Smooth muscle cell of the brain vasculature (primary cell): ENCODE results near the gene ASPSCR1.
"Not testable (repeated sequence)": the region's sequence is repeated elsewhere in the genome, so short reads cannot be mapped to it uniquely, and the experiment has no call there.

Experiments used
- DNase-seq: peaks from one replicate; pipeline ENCODE4 v3.0.0-alpha.2; 2012; ENCODE audit warnings: low read depth, low spot score

The ASPSCR1 gene

DNA sequence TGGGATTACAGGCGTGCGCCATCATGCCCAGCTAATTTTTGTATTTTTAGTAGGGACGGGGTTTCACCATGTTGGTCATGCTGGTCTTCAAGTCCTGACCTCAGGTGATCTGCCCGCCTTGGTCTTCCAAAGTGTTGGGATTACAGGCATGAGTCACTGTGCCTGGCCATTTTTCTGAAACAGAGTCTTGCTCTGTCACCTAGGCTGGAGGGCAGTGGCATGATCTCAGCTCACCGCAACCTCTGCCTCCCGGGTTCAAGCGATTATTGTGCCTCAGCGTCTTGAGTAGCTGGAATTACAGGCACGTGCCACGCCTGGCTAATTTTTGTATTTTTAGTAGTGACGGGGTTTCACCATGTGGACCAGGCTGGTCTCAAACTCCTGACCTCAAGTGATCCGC is 4.1 kb downstream of the ASPSCR1 start:
- DNase-seq = not testable (repeated sequence)

GRCh38 chr17:81983011-81983638 is 5.7 kb downstream of the ASPSCR1 start:
- no peak for DNase-seq

GRCh38 chr17:81983639-81984373 is 6.4 kb downstream of the ASPSCR1 start:
- DNase-seq = no peak

GRCh38 chr17:81984773-81985410 is 7.5 kb downstream of the ASPSCR1 start:
- DNase-seq = no peak

GRCh38 chr17:81986606-81987005 is 9.2 kb downstream of the ASPSCR1 start:
- no peak for DNase-seq

- DNase-seq = no peak
These were observed 9.8 kb downstream of the ASPSCR1 start for GRCh38 chr17:81987161-81987770.

DNA sequence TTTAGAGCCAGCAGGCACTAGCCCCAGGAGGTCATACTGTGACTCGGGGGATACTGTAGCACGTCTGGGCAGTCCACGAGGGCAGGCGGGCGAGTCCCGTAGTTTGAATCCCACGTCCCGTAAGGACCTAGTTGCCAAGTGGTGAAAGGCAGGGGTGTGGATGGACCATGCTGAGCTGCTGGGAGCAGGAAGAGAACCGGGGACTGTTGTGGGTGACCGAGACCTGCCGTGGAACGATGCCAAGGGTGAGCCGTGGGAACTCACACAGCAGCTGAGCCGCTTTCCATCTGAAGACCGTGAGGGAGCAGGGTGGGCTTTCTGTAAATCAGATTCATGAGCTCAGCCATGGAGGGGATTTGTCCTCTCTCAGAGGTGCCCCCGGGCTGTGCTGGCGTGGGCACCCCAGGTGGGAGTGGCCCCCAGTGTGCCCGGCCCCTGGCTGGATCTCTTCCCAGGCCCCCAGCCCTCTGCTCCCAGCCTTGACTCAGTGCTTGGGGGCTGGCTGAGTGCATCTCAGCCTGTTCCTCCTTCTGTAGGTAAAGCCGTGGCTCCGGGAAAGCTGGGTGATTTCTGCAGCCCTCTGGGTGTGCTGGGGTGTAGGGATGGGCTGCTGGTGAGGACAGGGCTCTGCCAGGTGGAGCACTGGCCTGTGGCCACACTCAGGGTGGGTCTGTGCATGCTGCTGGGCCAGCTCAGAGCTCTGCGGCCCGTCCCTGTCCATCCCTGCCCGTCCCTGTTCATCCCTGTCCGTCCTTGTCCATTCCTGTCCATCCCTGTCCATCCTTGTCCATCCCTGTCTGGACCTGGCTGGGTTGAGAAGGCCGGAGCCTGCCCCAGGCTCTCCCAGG is 13.6 kb downstream of the ASPSCR1 start:
- no peak for DNase-seq

- DNase-seq = no peak
These were observed 14.4 kb downstream of the ASPSCR1 start for GRCh38 chr17:81991684-81992305.

DNA sequence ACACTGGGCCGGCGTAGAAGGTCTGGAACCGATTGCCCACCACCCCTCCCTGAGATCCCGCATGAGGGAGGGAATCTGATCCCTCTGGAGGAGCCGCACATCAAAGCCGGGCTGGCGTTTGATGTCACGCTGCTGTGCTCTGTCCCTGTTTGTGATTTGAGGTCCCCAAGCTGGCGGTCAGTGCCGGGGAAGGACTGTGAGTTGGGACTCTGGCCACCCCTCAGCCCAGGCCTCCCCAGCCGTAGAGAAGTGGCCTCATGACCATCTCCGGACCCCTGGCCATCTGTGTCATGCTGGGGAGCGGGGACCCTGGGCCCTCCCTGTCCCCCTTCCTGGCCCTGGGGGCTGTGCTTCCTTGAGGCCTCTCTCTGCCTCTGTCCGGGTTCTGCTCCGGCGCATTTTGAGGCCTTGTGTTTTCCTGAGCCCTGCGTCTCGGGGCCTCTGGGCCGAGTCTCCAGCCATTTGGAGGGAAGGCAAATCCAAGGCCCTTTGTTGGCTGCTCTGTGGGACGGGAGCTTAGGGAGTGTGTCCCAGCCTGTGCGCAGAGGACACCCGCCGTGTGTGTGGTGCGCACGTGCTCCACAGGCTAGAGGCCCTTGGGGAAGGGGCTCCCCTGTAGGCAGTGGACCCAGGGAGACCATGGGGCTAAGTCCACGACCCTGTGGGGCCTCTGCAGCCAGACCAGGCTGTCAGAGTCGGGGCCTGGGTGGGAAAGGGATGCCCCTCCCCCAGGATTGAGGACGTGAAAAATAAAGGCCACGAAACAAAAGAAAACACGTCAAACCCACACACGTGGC is 15.1 kb downstream of the ASPSCR1 start:
- DNase-seq = no peak

GRCh38 chr17:81993729-81994592 is 16.5 kb downstream of the ASPSCR1 start:
- DNase-seq = no peak

DNA sequence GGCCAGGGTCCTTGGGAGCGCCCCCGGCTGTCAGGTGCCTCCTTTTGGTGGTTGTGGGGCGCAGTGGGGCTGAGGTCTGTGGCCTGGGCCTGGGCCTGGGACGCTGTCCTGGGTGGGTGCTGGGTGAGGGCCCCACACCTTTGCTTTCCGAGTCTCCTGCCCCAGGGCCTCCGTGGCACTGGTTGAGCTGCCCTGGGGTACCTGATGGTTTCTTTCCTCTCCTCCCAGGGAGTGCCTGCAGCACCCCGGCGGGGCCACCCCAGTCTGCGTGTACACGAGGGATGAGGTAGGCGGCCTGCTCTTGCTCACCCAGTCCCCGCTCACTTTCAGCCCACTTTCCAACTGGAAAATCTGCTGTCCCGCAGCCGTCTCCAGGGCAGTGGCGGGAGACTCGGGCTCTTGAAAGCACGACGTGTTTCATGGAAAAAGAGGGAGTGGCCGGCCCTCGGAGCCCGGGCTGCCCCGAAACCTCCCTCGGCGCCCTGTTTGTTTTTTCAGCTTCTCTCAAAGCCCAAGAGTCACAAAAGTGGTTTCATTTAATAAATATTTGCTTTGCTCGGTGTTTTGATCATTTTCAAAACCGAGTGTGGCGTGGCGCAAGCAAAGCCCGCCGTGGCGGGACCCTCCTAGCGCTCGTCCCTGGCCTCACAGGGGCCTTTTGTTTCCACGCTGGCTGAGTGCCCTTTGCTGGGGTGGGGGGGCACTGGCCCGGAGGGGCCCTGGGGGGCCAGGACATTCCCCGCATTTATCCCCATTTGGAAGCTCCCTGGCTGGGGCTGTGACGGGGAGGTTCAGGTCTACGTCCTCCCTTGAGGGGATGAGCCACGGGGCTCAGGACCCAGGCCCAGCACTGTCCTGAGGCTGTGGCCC is 17.4 kb downstream of the ASPSCR1 start:
- DNase-seq = peak; percentile 28

DNA sequence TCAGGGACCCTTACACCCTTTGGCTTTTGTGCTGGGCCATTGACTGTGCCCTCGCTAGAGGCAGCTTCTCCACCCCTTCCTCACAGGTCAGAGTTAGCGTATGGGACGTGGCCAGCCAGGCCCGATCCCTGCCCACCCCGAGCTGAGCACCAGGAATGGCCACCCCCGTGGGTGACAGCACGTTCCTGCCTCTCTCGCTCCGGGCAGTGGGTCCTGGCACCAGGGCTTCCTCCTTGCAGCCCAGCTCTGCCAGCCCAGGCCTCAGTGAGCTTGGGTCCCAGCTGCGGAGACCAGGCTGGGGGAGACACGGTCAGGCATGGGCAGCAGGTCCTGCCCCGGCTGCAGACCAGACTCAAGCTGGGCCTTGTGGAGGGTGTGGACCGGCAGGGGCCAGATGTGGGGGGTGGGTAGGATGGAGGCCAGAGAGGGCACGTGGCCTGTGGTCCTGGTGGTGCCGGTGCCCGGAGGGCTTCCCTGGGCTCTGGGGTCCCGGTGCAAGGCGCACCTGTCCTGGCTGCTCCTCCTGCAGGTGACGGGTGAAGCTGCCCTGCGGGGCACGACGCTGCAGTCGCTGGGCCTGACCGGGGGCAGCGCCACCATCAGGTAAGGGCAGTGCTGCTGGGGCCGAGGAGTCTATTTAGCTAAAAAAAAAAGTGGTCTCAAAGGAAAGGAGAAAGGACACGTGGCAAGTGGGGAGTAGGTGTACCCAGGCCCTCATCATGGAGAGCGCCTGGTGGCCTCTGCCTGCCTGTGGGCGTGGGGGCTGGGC is 18.2 kb downstream of the ASPSCR1 start:
- no peak for DNase-seq

- no peak for DNase-seq
These were observed 18.9 kb downstream of the ASPSCR1 start for GRCh38 chr17:81996232-81996756.

DNA sequence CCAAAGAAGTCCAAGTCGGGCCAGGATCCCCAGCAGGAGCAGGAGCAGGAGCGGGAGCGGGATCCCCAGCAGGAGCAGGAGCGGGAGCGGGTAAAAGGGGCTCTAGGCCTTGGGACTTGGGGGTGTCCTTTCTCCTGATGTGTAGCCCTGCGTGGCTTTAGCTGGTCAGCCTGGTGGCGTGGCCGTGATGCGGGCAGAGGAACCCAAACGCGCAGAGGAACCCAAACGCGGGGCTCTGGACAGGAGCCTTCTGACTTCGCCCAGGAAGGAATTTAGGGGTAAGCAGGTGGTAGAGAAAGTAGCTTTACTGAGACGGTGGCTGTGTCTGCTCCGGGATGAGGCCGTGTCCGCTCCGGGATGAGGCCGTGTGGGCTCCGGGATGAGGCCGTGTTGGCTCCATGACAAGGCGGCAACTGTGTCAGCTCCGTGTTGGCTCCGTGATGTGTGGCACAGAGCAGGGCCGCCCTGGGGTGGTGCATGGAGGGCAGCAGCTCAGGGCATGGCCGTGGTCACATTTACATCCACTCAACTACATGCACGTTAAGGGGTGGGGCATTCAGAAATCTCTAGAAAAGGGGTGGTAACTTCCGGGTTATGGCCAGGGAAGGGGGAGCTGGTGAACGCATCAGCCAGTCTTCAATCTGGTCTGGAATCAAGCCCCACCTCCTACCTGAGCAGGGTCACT is 19.5 kb downstream of the ASPSCR1 start:
- no peak for DNase-seq

DNA sequence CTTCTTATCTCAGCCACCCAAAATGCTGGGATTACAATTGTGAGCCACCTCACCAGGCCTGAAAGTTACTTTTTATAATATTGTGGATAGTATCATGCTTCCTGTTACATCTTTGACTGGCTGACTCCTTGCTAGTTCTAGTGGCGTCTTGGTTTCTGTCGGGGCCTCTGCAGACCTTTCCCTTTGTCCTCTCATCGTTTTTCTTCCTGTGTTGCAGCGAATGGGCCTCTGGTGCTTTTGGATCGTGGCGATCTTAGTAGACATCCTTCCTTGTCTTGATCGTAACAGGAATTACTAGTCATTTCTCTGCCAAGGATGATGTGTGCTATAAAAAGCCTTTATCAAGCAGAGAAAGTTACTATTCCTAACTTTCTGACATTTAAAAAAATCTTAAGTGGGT is 20.8 kb downstream of the ASPSCR1 start:
- DNase-seq = no peak

- no peak for DNase-seq
These were observed 21.4 kb downstream of the ASPSCR1 start for GRCh38 chr17:81998691-81999438.
